GM23248 (cell line): ENCODE results near the gene TRIM59. TPM values are rescaled to one million over a fixed set of nuclear protein-coding genes. Genes with fewer than 3 reads are reported as not detected.
A peak's percentile ranks its signal among the peaks of the same experiment; 100 is the strongest.

Experiments
- DNase-seq: peaks from one replicate; pipeline ENCODE4 v3.0.0-alpha.2; 2015
- H2AFZ ChIP-seq: fragments of 200-600 bp; sonication (generic); 2 replicates; pipeline ENCODE4 v1.6.1; 2016; ENCODE audit warnings: antibody characterized with exemption
- H3F3A ChIP-seq: fragments of 200-600 bp; sonication (generic); 2 replicates; pipeline ENCODE4 v1.6.1; 2016; ENCODE audit warnings: mild to moderate bottlenecking, antibody characterized with exemption, mixed run types; ENCODE audit not compliant: insufficient read depth
- H3K27ac ChIP-seq: fragments of 200-600 bp; sonication (generic); 2 replicates; pipeline ENCODE4 v1.5.1; 2016; ENCODE audit warnings: mild to moderate bottlenecking
- H3K27me3 ChIP-seq: fragments of 200-600 bp; sonication (generic); replicated peaks from 2 replicates; pipeline ENCODE4 v1.6.1; 2016; ENCODE audit warnings: mild to moderate bottlenecking; ENCODE audit not compliant: insufficient read depth
- H3K36me3 ChIP-seq: fragments of 200-600 bp; sonication (generic); 2 replicates; pipeline ENCODE4 v1.6.1; 2016; ENCODE audit warnings: low read depth, mild to moderate bottlenecking
- H3K4me1 ChIP-seq: fragments of 200-600 bp; sonication (generic); 2 replicates; pipeline ENCODE4 v1.6.1; 2016; ENCODE audit warnings: mild to moderate bottlenecking; ENCODE audit not compliant: insufficient read depth
- H3K4me2 ChIP-seq: fragments of 200-600 bp; sonication (generic); one replicate; pipeline ENCODE4 v1.6.1; 2016; ENCODE audit warnings: mild to moderate bottlenecking; ENCODE audit not compliant: unreplicated experiment
- H3K4me3 ChIP-seq: fragments of 200-600 bp; sonication (generic); 2 replicates; pipeline ENCODE4 v1.5.1; 2016; ENCODE audit warnings: mild to moderate bottlenecking
- H3K79me2 ChIP-seq: fragments of 200-600 bp; sonication (generic); 2 replicates; pipeline ENCODE4 v1.6.1; 2016; ENCODE audit warnings: mild to moderate bottlenecking; ENCODE audit not compliant: insufficient read depth
- H3K9ac ChIP-seq: fragments of 200-600 bp; sonication (generic); 2 replicates; pipeline ENCODE4 v1.6.1; 2016; ENCODE audit warnings: mild to moderate bottlenecking
- H3K9me2 ChIP-seq: fragments of 200-600 bp; sonication (generic); 2 replicates; pipeline ENCODE4 v1.6.1; 2016; ENCODE audit warnings: mixed run types, mild to moderate bottlenecking, moderate library complexity; ENCODE audit not compliant: insufficient read depth
- H3K9me3 ChIP-seq: fragments of 200-600 bp; sonication (generic); one replicate; pipeline ENCODE4 v1.6.1; 2017; ENCODE audit warnings: low read depth
- H4K20me1 ChIP-seq: fragments of 200-600 bp; sonication (generic); 2 replicates; pipeline ENCODE4 v1.6.0; 2016; ENCODE audit not compliant: insufficient read depth
- EZH2 ChIP-seq: fragments of 200-600 bp; sonication (generic); IDR thresholded peaks from 2 replicates; pipeline ENCODE4 v1.6.1; 2018; ENCODE audit warnings: antibody characterized with exemption, mild to moderate bottlenecking; ENCODE audit not compliant: insufficient read depth, poor library complexity, severe bottlenecking
- EZH2phosphoT487 ChIP-seq: fragments of 200-600 bp; sonication (generic); IDR thresholded peaks from 2 replicates; pipeline ENCODE4 v1.6.1; 2018; ENCODE audit warnings: antibody characterized with exemption, moderate library complexity, mild to moderate bottlenecking, low read depth; ENCODE audit not compliant: insufficient read depth
- WGBS, 2 experiments: methylation state at CpG; one replicate each; pipeline ENCODE4 v1.1.6; 2015 to 2017; ENCODE audit warnings: low lambda C conversion rate in 2 of 2, low coverage in 1 of 2; ENCODE audit errors: missing lambda C conversion rate in 2 of 2; 5-methylcytosine and 5-hydroxymethylcytosine counted together
- in situ Hi-C: fragments of 300-500 bp; cut with MboI; formaldehyde crosslinking; loops from 2 replicates; pipeline ENCODE4 v1.15.0; 2020
- polyA plus RNA-seq: library from polyadenylated mRNA; unstranded; fragments of >200 nt; fragmentation: Nextera tagmentation; extraction: Ambion mirVana; gene quantifications from 2 replicates; pipeline ENCODE4 v1.2.1, GENCODE V29; 2016
- total RNA-seq: library from RNA; depleted of rRNA; stranded (reverse); fragments of >200 nt; shearing (Covaris generic); gene quantifications from 2 replicates; pipeline ENCODE4 v1.2.3, GENCODE V29; 2014

TRIM59 gene
- total and polyA plus RNA-seq, 2 experiments from 2014 or later, result 14.8 to 23.9 TPM

GRCh38 chr3:160413613-160414248 is 35.9 kb downstream of the TRIM59 start:
- Histone ChIP-seq H3K27ac (no peak overlapping the region), H3K79me2 (peaks cover 88% of the 10 kb centered on the region), H3K27me3 (no peaks in the 10 kb centered on the region), H2AFZ (no peak overlapping the region), H4K20me1 (no peaks in the 10 kb centered on the region), H3K9me3 (no peaks in the 10 kb centered on the region), H3K4me2 (no peak overlapping the region), H3F3A (0 out of 2 replicates have a peak, but pooled peaks cover 11% of the 10 kb centered on the region), H3K4me1 (no peaks in the 10 kb centered on the region), H3K36me3 (peaks cover 57% of the 10 kb centered on the region), H3K4me3 (no peak overlapping the region), H3K9me2 (no peaks in the 10 kb centered on the region), H3K9ac (no peak overlapping the region)
- TF ChIP-seq EZH2, result no peak
- no peak for TF ChIP-seq EZH2phosphoT487
- peak; percentile 79 for DNase-seq
- WGBS, 2 experiments, result 32 to 34% methylated on average over 3 of the region's 3 CpGs
- in situ Hi-C loops, result no loop called here

DNA sequence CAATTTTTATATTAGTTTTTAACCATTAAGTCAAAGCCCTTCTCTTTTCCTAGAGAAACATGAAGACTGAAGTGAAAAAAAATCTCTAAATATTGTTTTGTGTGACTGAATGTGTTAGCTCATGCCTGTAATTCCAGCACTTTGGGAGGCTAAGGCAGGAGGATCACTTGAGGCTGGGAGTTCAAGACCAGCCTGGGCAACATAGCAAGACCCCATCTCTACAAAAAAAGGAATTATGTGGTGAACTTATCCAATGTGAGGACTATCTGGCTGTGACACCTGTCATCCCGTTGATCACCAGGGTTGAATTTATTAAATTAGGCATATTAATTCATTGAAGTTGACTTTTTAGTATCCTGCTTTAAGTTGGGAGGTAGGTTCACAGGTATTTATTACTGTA is 37.1 kb downstream of the TRIM59 start:
- Histone ChIP-seq H3K4me2 (no peak overlapping the region), H3K36me3 (peaks cover 50% of the 10 kb centered on the region), H3K9me2 (no peaks in the 10 kb centered on the region), H3K9ac (no peak overlapping the region), H3K79me2 (peaks cover 89% of the 10 kb centered on the region), H3K27ac (no peak overlapping the region), H2AFZ (no peak overlapping the region), H3K9me3 (no peaks in the 10 kb centered on the region), H3F3A (0 out of 2 replicates have a peak, but pooled peaks cover 11% of the 10 kb centered on the region), H3K4me3 (no peak overlapping the region), H4K20me1 (no peaks in the 10 kb centered on the region), H3K27me3 (no peaks in the 10 kb centered on the region), H3K4me1 (no peaks in the 10 kb centered on the region)
- TF ChIP-seq EZH2 (no peak), EZH2phosphoT487 (no peak)
- WGBS, 2 experiments, result 92 to 97% methylated on average over 1 of the region's 1 CpG
- in situ Hi-C loops, result no loop called here
- no peak for DNase-seq

GRCh38 chr3:160409812-160410610 is 39.6 kb downstream of the TRIM59 start:
- in situ Hi-C loops, result loop anchor here (10.0 kb wide), 1 partner anchor 245 kb away; no protein-coding TSS in a partner anchor
- Histone ChIP-seq H2AFZ (no peak overlapping the region), H4K20me1 (no peaks in the 10 kb centered on the region), H3K9me3 (no peaks in the 10 kb centered on the region), H3K79me2 (peaks cover 91% of the 10 kb centered on the region), H3K9me2 (no peaks in the 10 kb centered on the region), H3K36me3 (peaks cover 45% of the 10 kb centered on the region), H3K9ac (no peak overlapping the region), H3F3A (0 out of 2 replicates have a peak, but pooled peaks cover 7% of the 10 kb centered on the region), H3K4me3 (no peak overlapping the region), H3K4me1 (peaks cover 14% of the 10 kb centered on the region), H3K4me2 (no peak overlapping the region), H3K27me3 (no peaks in the 10 kb centered on the region), H3K27ac (no peak overlapping the region)
- TF ChIP-seq EZH2, result no peak
- TF ChIP-seq EZH2phosphoT487, result no peak
- peak; percentile 6 for DNase-seq
- 90 to 93% methylated on average over 10 of the region's 10 CpGs for WGBS, 2 experiments

- peaks cover 93% of the 10 kb centered on the region for H3K79me2 ChIP-seq
- peak overlapping the region; percentile 90 for H3K4me2 ChIP-seq
- no peaks in the 10 kb centered on the region for H3K27me3 ChIP-seq
- H3F3A ChIP-seq, result peaks cover 13% of the 10 kb centered on the region
- WGBS, 2 experiments, result 45 to 47% methylated on average over 7 of the region's 7 CpGs
- H3K4me1 ChIP-seq, result peaks cover 43% of the 10 kb centered on the region
- in situ Hi-C loops, result loop anchor here (10.0 kb wide), 1 partner anchor 239 kb away; no protein-coding TSS in a partner anchor
- peaks cover 32% of the 10 kb centered on the region; the same call in 1 of the 2 replicates for H3K36me3 ChIP-seq
- H3K9me2 ChIP-seq, result no peaks in the 10 kb centered on the region
- peak overlapping the region; percentile 55 for H2AFZ ChIP-seq
- peak overlapping the region; percentile 95 for H3K4me3 ChIP-seq
- peak overlapping the region; percentile 98 for H3K9ac ChIP-seq
- no peak for TF ChIP-seq EZH2
- TF ChIP-seq EZH2phosphoT487, result no peak
- no peaks in the 10 kb centered on the region for H4K20me1 ChIP-seq
- peak; percentile 39 for DNase-seq
- H3K27ac ChIP-seq, result peak overlapping the region; percentile 98
- no peaks in the 10 kb centered on the region for H3K9me3 ChIP-seq
Observed at GRCh38 chr3:160403796-160404470, 45.7 kb downstream of the TRIM59 start.
